ENCODE results near the gene VPS33A. TPM values are rescaled to one million over a fixed set of nuclear protein-coding genes. Genes with fewer than 3 reads are reported as not detected.

VPS33A gene
- total RNA-seq (2022; extraction: Qiagen RNA extraction; ENCODE audit: low read depth): 18.3 to 20.3 TPM (median 19.7 TPM) in 5 replicates

DNA sequence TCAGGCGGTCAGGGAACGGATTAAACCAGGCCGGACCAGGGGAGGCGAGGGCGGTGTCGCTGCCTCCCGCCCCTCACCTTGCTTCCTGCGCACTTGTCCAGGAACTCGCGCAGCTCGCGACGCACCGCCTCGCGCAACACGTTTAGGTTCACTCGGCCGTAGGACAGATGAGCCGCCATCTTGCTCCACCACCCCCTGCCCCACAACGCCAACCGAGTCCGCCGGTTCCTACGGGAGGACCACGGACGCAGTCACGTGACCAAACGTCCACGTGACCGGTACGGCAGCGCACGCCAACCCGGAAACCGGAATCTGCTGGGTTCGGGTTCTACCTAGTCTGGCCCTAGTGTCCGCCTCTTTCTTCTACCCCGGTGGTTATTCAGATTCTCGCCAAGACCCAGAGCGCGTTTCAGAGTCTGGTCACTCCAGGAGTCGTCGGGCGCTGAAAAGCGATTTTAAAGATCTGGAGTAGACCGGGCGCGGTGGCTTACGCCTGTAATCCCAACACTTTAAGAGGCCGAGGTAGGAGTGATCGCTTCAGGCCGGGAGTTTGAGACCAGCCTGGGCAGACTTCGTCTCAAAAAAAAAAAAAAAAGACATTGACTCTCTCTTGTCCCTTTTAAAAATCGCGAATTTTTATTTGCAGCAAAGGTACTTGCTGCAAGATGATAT is at the start of gene VPS33A:
Gene VPS33A, minus strand, starts transcription at position 265 of the 672 bp plus-strand sequence. Its CDS starts 86 bp downstream, at position 179.

DNA sequence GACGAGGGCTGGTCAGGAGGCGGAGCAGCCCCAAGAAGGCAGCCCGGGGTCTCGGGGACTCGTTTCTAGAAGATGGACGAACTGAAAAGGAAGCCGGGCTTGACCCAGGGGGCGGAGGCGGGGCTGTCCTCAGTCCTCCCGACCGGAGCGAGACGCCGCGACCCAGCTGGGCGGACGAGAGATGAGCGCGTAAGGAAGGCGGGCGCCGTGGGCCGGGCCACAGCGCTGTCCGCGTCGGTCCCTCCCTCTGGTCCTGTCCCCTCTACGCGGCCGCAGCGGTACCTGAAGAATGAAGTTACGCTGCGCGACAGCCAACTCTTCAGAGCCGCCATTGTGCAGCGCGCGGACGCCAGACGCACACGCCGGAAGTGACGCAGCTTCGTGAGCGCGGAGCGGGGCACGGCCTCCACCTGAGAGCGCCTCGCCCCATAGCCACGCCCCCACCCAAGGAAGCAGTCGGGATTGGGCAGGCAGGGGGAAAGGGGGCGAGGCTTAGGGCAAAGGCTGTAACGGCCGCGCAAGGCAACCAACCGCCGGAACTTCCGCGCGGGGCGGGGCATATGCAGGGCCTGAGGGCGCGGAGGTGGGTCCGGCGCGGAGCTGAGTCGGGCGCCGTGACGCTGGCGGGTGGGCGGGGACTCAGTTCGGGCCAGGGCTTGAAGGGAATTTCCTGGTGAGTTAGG is 40.5 kb downstream of the VPS33A start, which contains the start of gene DIABLO:
Gene DIABLO, minus strand, starts transcription at position 370 of the 683 bp plus-strand sequence. Its CDS starts 38 bp downstream, at position 332.

GRCh38 chr12:122203301-122204166 is 62.8 kb downstream of the VPS33A start, which contains the start of gene B3GNT4:
Gene B3GNT4, plus strand, starts transcription at chr12:122203709. Its CDS starts 910 bp downstream, at chr12:122204619.

DNA sequence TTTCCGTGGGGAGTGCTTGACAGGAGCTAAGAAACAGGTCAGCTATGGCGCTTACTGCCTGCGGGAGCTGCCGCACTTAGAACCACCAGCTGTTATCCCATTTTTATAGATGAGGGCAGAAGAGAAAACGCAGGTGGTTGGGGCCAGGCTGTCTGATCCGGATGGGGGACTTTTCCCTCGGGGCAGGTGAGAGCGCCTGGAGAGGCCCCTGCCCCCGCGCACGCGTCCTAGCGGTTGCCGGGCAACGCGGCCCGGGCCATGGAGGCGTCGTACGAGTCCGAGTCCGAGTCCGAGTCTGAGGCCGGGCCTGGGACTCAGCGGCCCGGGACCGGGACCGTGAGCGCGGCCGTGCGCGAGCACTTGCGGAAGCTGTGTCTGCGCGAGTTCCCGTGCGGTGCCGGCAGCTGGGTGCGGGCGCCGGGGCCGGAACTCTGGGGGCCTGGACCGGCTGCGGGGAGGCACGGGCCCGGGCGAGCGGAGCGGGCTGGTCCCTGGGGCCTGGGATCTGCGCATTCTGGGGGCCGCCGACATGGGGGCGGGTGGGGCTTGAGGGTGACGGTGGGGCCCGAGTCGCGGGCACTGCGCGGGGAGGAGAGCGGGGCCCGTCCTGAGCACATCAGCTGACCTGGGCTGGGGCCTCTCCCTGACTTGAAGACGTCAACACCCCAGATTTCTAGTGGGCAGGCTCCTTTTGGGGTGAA is 83.3 kb downstream of the VPS33A start, which contains the start of gene LRRC43:
Gene LRRC43, plus strand, starts transcription at position 237 of the 701 bp plus-strand sequence. Its CDS starts 22 bp downstream, at position 259.

Other genes with a start within 250 kb of the VPS33A start
- gene BCL7A, start 244.6 kb downstream of the VPS33A start, total RNA-seq (2022; extraction: Qiagen RNA extraction; ENCODE audit: low read depth): 9.6 to 12.2 TPM (median 11.6 TPM) in 5 replicates
- gene MLXIP, start 187.7 kb downstream of the VPS33A start, total RNA-seq (2022; extraction: Qiagen RNA extraction; ENCODE audit: low read depth): 35.4 to 51.5 TPM (median 46.3 TPM) in 5 replicates
- not detected in 5 replicates for gene IL31, start 92.3 kb downstream of the VPS33A start, total RNA-seq (2022; extraction: Qiagen RNA extraction; ENCODE audit: low read depth)
- gene LRRC43, start 83.4 kb downstream of the VPS33A start, total RNA-seq (2022; extraction: Qiagen RNA extraction; ENCODE audit: low read depth): 0.26 to 0.36 TPM in 2 of 5 replicates, not detected in the others
- gene B3GNT4, start 62.8 kb downstream of the VPS33A start, total RNA-seq (2022; extraction: Qiagen RNA extraction; ENCODE audit: low read depth): 0.55 to 2.5 TPM (median 0.96 TPM) in 5 replicates
- gene DIABLO, start 40.4 kb downstream of the VPS33A start, total RNA-seq (2022; extraction: Qiagen RNA extraction; ENCODE audit: low read depth): 64.6 to 72.4 TPM (median 70.0 TPM) in 5 replicates
- gene CLIP1, start 156.2 kb upstream of the VPS33A start, total RNA-seq (2022; extraction: Qiagen RNA extraction; ENCODE audit: low read depth): 29.5 to 46.5 TPM (median 37.8 TPM) in 5 replicates
- gene ZCCHC8, start 234.4 kb upstream of the VPS33A start, total RNA-seq (2022; extraction: Qiagen RNA extraction; ENCODE audit: low read depth): 20.7 to 23.4 TPM (median 22.8 TPM) in 5 replicates